ENCODE results near the gene PRUNE2.
"Not testable (repeated sequence)": the region's sequence is repeated elsewhere in the genome, so short reads cannot be mapped to it uniquely, and the experiment has no call there.

Gene PRUNE2

GRCh38 chr9:76873056-76873792 is 32.7 kb downstream of the PRUNE2 start:
- peak; percentile 68 for DNase-seq

GRCh38 chr9:76868897-76869296 is 37.0 kb downstream of the PRUNE2 start:
- no peak for DNase-seq
- H3K4me1 ChIP-seq, result peaks cover 19% of the 10 kb centered on the region
- TF ChIP-seq CTCF (IDR thresholded peaks at IDR 0.05; ENCODE audit: low read depth, low read length), result no peak
- no peaks in the 10 kb centered on the region for H3K27me3 ChIP-seq
- no peaks in the 10 kb centered on the region for H3K9me3 ChIP-seq
- H3K36me3 ChIP-seq, result no peaks in the 10 kb centered on the region; the same call in 1 of the 2 replicates
- no peak overlapping the region for H3K4me3 ChIP-seq (ENCODE audit: low read depth, low read length)

More at GRCh38 chr9:76873056-76873792, 32.7 kb downstream of the PRUNE2 start:
- 0 out of 2 replicates have a peak, but pooled peaks have one; percentile 21 for TF ChIP-seq CTCF (IDR thresholded peaks at IDR 0.05; ENCODE audit: low read depth, low read length)
- Histone ChIP-seq H3K36me3 (no peaks in the 10 kb centered on the region), H3K4me3 (ENCODE audit: low read depth, low read length) (peak overlapping the region; percentile 46), H3K4me1 (peaks cover 29% of the 10 kb centered on the region), H3K9me3 (no peaks in the 10 kb centered on the region), H3K27me3 (no peaks in the 10 kb centered on the region)

- Histone ChIP-seq H3K4me1 (peaks cover 9% of the 10 kb centered on the region), H3K9me3 (no peaks in the 10 kb centered on the region), H3K4me3 (ENCODE audit: low read depth, low read length) (no peak overlapping the region), H3K27me3 (no peaks in the 10 kb centered on the region), H3K36me3 (no peaks in the 10 kb centered on the region; the same call in 1 of the 2 replicates)
- no peak for DNase-seq
- no peak for TF ChIP-seq CTCF (IDR thresholded peaks at IDR 0.05; ENCODE audit: low read depth, low read length)
Observed at GRCh38 chr9:76866689-76867088, 39.2 kb downstream of the PRUNE2 start.

- Histone ChIP-seq H3K4me1 (peaks cover under 1% of the 10 kb centered on the region; the same call in 1 of the 2 replicates), H3K9me3 (no peaks in the 10 kb centered on the region), H3K36me3 (no peaks in the 10 kb centered on the region; the same call in 1 of the 2 replicates), H3K27me3 (no peaks in the 10 kb centered on the region), H3K4me3 (ENCODE audit: low read depth, low read length) (no peak overlapping the region)
- DNase-seq, result no peak
- TF ChIP-seq CTCF (IDR thresholded peaks at IDR 0.05; ENCODE audit: low read depth, low read length), result no peak
Observed at GRCh38 chr9:76863832-76864231, 42.1 kb downstream of the PRUNE2 start.

GRCh38 chr9:76859860-76860259 is 46.1 kb downstream of the PRUNE2 start:
- Histone ChIP-seq H3K4me3 (ENCODE audit: low read depth, low read length) (no peak overlapping the region), H3K36me3 (no peaks in the 10 kb centered on the region; the same call in 1 of the 2 replicates), H3K27me3 (no peaks in the 10 kb centered on the region), H3K9me3 (no peaks in the 10 kb centered on the region), H3K4me1 (no peaks in the 10 kb centered on the region)
- no peak for TF ChIP-seq CTCF (IDR thresholded peaks at IDR 0.05; ENCODE audit: low read depth, low read length)
- no peak for DNase-seq

- not testable (repeated sequence) for H3K27me3 ChIP-seq; H3K4me3 ChIP-seq (ENCODE audit: low read depth, low read length); DNase-seq; H3K9me3 ChIP-seq; H3K4me1 ChIP-seq; H3K36me3 ChIP-seq
Observed at GRCh38 chr9:76858248-76858647, 47.7 kb downstream of the PRUNE2 start.

All from BE2C (cell line).